ENCODE results near the gene CBX1.

DNA sequence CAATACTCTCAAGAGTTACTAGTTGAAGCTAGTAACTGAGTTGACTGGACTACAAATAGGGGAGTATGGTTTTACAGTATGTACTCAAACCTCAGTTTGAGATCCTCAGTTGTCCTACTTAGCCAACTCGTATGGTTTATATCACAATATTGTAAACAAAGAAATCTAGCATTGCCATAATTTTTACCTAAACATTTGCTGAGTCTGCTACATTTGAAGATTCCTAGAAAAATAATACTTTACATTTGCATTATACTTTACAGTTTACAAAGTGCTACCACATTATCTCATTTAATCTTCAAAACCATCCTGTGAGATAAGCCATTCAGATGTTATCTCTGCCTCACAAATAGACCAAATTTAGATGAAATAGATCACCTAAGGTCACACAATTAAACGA, 16.3 kb downstream of the CBX1 start:
- TF ChIP-seq, protein P1, sequence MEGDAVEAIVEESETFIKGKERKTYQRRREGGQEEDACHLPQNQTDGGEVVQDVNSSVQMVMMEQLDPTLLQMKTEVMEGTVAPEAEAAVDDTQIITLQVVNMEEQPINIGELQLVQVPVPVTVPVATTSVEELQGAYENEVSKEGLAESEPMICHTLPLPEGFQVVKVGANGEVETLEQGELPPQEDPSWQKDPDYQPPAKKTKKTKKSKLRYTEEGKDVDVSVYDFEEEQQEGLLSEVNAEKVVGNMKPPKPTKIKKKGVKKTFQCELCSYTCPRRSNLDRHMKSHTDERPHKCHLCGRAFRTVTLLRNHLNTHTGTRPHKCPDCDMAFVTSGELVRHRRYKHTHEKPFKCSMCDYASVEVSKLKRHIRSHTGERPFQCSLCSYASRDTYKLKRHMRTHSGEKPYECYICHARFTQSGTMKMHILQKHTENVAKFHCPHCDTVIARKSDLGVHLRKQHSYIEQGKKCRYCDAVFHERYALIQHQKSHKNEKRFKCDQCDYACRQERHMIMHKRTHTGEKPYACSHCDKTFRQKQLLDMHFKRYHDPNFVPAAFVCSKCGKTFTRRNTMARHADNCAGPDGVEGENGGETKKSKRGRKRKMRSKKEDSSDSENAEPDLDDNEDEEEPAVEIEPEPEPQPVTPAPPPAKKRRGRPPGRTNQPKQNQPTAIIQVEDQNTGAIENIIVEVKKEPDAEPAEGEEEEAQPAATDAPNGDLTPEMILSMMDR (IDR thresholded peaks at IDR 0.05): no peak
- no peak for TF ChIP-seq EP300 (IDR thresholded peaks at IDR 0.05)
